Tibial nerve (tissue), 4 donors: ENCODE measurements around the gene PDZD2.

Experiments
- CTCF ChIP-seq, 5 experiments: fragments of 200-600 bp in 3 of 5; fragments of 450-650 bp in 2 of 5; sonication (generic) in 3 of 5; IDR thresholded peaks; one replicate each; pipeline ENCODE4 v1.5.1; 2016 to 2019; ENCODE audit warnings: antibody characterized with exemption in 5 of 5, mild to moderate bottlenecking in 3 of 5, moderate library complexity in 2 of 5
- EP300 ChIP-seq, 2 donors: sonication (generic); formaldehyde crosslinking; IDR thresholded peaks; one replicate each; pipeline ENCODE4 v1.6.1; 2017; ENCODE audit warnings: antibody characterized with exemption in 2 of 2, mild to moderate bottlenecking in 1 of 2
- POLR2A ChIP-seq, 2 donors: fragments of 450-650 bp; IDR thresholded peaks; one replicate each; pipeline ENCODE4 v1.6.1; 2017; ENCODE audit warnings: antibody characterized with exemption in 2 of 2, mild to moderate bottlenecking in 2 of 2, moderate library complexity in 2 of 2

- TF ChIP-seq CTCF (IDR thresholded peaks at IDR 0.05) = no peak
- no peak for TF ChIP-seq POLR2A (IDR thresholded peaks at IDR 0.05)
- TF ChIP-seq EP300 (IDR thresholded peaks at IDR 0.05) = no peak
Observed at GRCh38 chr5:31675472-31675871, 36.5 kb downstream of the PDZD2 start.
